GM23248 (cell line): ENCODE measurements around the gene RGS14. TPM values are rescaled to one million over a fixed set of nuclear protein-coding genes. Genes with fewer than 3 reads are reported as not detected.
"Not testable (repeated sequence)": the region's sequence is repeated elsewhere in the genome, so short reads cannot be mapped to it uniquely, and the experiment has no call there.

ENCODE experiments used
- DNase-seq: peaks from one replicate; pipeline ENCODE4 v3.0.0-alpha.2; 2015
- H2AFZ ChIP-seq: fragments of 200-600 bp; sonication (generic); 2 replicates; pipeline ENCODE4 v1.6.1; 2016; ENCODE audit warnings: antibody characterized with exemption
- H3F3A ChIP-seq: fragments of 200-600 bp; sonication (generic); 2 replicates; pipeline ENCODE4 v1.6.1; 2016; ENCODE audit warnings: mild to moderate bottlenecking, antibody characterized with exemption, mixed run types; ENCODE audit not compliant: insufficient read depth
- H3K27ac ChIP-seq: fragments of 200-600 bp; sonication (generic); 2 replicates; pipeline ENCODE4 v1.5.1; 2016; ENCODE audit warnings: mild to moderate bottlenecking
- H3K27me3 ChIP-seq: fragments of 200-600 bp; sonication (generic); replicated peaks from 2 replicates; pipeline ENCODE4 v1.6.1; 2016; ENCODE audit warnings: mild to moderate bottlenecking; ENCODE audit not compliant: insufficient read depth
- H3K36me3 ChIP-seq: fragments of 200-600 bp; sonication (generic); 2 replicates; pipeline ENCODE4 v1.6.1; 2016; ENCODE audit warnings: low read depth, mild to moderate bottlenecking
- H3K4me1 ChIP-seq: fragments of 200-600 bp; sonication (generic); 2 replicates; pipeline ENCODE4 v1.6.1; 2016; ENCODE audit warnings: mild to moderate bottlenecking; ENCODE audit not compliant: insufficient read depth
- H3K4me2 ChIP-seq: fragments of 200-600 bp; sonication (generic); one replicate; pipeline ENCODE4 v1.6.1; 2016; ENCODE audit warnings: mild to moderate bottlenecking; ENCODE audit not compliant: unreplicated experiment
- H3K4me3 ChIP-seq: fragments of 200-600 bp; sonication (generic); 2 replicates; pipeline ENCODE4 v1.5.1; 2016; ENCODE audit warnings: mild to moderate bottlenecking
- H3K79me2 ChIP-seq: fragments of 200-600 bp; sonication (generic); 2 replicates; pipeline ENCODE4 v1.6.1; 2016; ENCODE audit warnings: mild to moderate bottlenecking; ENCODE audit not compliant: insufficient read depth
- H3K9ac ChIP-seq: fragments of 200-600 bp; sonication (generic); 2 replicates; pipeline ENCODE4 v1.6.1; 2016; ENCODE audit warnings: mild to moderate bottlenecking
- H3K9me2 ChIP-seq: fragments of 200-600 bp; sonication (generic); 2 replicates; pipeline ENCODE4 v1.6.1; 2016; ENCODE audit warnings: mixed run types, mild to moderate bottlenecking, moderate library complexity; ENCODE audit not compliant: insufficient read depth
- H3K9me3 ChIP-seq: fragments of 200-600 bp; sonication (generic); one replicate; pipeline ENCODE4 v1.6.1; 2017; ENCODE audit warnings: low read depth
- H4K20me1 ChIP-seq: fragments of 200-600 bp; sonication (generic); 2 replicates; pipeline ENCODE4 v1.6.0; 2016; ENCODE audit not compliant: insufficient read depth
- EZH2 ChIP-seq: fragments of 200-600 bp; sonication (generic); IDR thresholded peaks from 2 replicates; pipeline ENCODE4 v1.6.1; 2018; ENCODE audit warnings: antibody characterized with exemption, mild to moderate bottlenecking; ENCODE audit not compliant: insufficient read depth, poor library complexity, severe bottlenecking
- EZH2phosphoT487 ChIP-seq: fragments of 200-600 bp; sonication (generic); IDR thresholded peaks from 2 replicates; pipeline ENCODE4 v1.6.1; 2018; ENCODE audit warnings: antibody characterized with exemption, moderate library complexity, mild to moderate bottlenecking, low read depth; ENCODE audit not compliant: insufficient read depth
- WGBS, 2 experiments: methylation state at CpG; one replicate each; pipeline ENCODE4 v1.1.6; 2015 to 2017; ENCODE audit warnings: low lambda C conversion rate in 2 of 2, low coverage in 1 of 2; ENCODE audit errors: missing lambda C conversion rate in 2 of 2; 5-methylcytosine and 5-hydroxymethylcytosine counted together
- in situ Hi-C: fragments of 300-500 bp; cut with MboI; formaldehyde crosslinking; loops from 2 replicates; pipeline ENCODE4 v1.15.0; 2020
- polyA plus RNA-seq: library from polyadenylated mRNA; unstranded; fragments of >200 nt; fragmentation: Nextera tagmentation; extraction: Ambion mirVana; gene quantifications from 2 replicates; pipeline ENCODE4 v1.2.1, GENCODE V29; 2016
- total RNA-seq: library from RNA; depleted of rRNA; stranded (reverse); fragments of >200 nt; shearing (Covaris generic); gene quantifications from 2 replicates; pipeline ENCODE4 v1.2.3, GENCODE V29; 2014

Gene RGS14
- total and polyA plus RNA-seq, 2 experiments from 2014 or later = 2.5 to 6.4 TPM

GRCh38 chr5:177373806-177374205, 16.1 kb downstream of the RGS14 start:
- no peak overlapping the region for H3K9ac ChIP-seq

GRCh38 chr5:177374211-177374610, 16.5 kb downstream of the RGS14 start:
- peaks cover 3% of the 10 kb centered on the region; the same call in 1 of the 2 replicates for H3F3A ChIP-seq
- no peaks in the 10 kb centered on the region for H4K20me1 ChIP-seq
- H3K4me3 ChIP-seq = no peak overlapping the region
- no peaks in the 10 kb centered on the region for H3K9me3 ChIP-seq
- H3K4me2 ChIP-seq = no peak overlapping the region
- H3K4me1 ChIP-seq = no peaks in the 10 kb centered on the region
- 49% methylated on average over 5 of the region's 5 CpGs for WGBS, 2 experiments
- H3K36me3 ChIP-seq = no peaks in the 10 kb centered on the region
- no peak overlapping the region for H3K9ac ChIP-seq
- no peak for DNase-seq
- no peak for TF ChIP-seq EZH2
- no peak for TF ChIP-seq EZH2phosphoT487
- no peaks in the 10 kb centered on the region for H3K27me3 ChIP-seq
- no peaks in the 10 kb centered on the region for H3K79me2 ChIP-seq
- no peak overlapping the region for H3K27ac ChIP-seq
- no peaks in the 10 kb centered on the region for H3K9me2 ChIP-seq
- in situ Hi-C loops = no loop called here
- no peak overlapping the region for H2AFZ ChIP-seq

More at GRCh38 chr5:177373806-177374205, 16.1 kb downstream of the RGS14 start:
- no peaks in the 10 kb centered on the region for H4K20me1 ChIP-seq
- no peaks in the 10 kb centered on the region for H3K4me1 ChIP-seq
- no peak overlapping the region for H2AFZ ChIP-seq
- TF ChIP-seq EZH2 (no peak), EZH2phosphoT487 (no peak)
- no peak overlapping the region for H3K4me2 ChIP-seq
- in situ Hi-C loops = no loop called here
- no peaks in the 10 kb centered on the region for H3K36me3 ChIP-seq
- H3K27me3 ChIP-seq = no peaks in the 10 kb centered on the region
- no peak overlapping the region for H3K27ac ChIP-seq
- no peak overlapping the region for H3K4me3 ChIP-seq
- H3K9me2 ChIP-seq = no peaks in the 10 kb centered on the region
- no peaks in the 10 kb centered on the region for H3F3A ChIP-seq
- no peaks in the 10 kb centered on the region for H3K79me2 ChIP-seq
- WGBS, 2 experiments = 49 to 63% methylated on average over 6 of the region's 6 CpGs
- DNase-seq = no peak
- no peaks in the 10 kb centered on the region for H3K9me3 ChIP-seq

- H3K36me3 ChIP-seq, H3K9me3 ChIP-seq, H3K27ac ChIP-seq, H3K9ac ChIP-seq, H3K4me2 ChIP-seq, H2AFZ ChIP-seq, H3K4me1 ChIP-seq, in situ Hi-C loops, H3F3A ChIP-seq, DNase-seq, H4K20me1 ChIP-seq, H3K79me2 ChIP-seq, H3K9me2 ChIP-seq, H3K4me3 ChIP-seq, H3K27me3 ChIP-seq: not testable (repeated sequence)
- 53 to 57% methylated on average over 5 of the region's 5 CpGs for WGBS, 2 experiments
Observed at GRCh38 chr5:177375516-177375915, 17.8 kb downstream of the RGS14 start.

DNA sequence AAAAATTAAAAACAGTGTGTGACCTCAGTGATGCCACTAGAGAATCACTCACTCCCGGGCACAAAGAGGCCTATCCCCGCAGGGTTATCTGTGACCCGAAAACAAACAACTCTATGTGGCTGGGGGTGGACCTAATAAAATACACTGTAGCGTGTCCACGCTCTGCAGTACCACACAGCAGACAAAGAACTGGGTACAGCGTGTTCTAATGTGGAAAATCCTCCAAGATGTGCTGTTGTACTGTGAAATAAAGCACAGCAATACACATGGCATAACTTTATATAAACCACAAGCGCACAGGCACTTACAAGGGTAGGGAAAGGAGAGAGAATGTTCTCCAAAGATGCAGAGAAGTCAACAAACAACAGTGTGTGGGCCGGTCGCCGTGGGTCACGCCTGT, 18.4 kb downstream of the RGS14 start:
- Histone ChIP-seq H3K9me2 (no peaks in the 10 kb centered on the region), H3K27ac (no peak overlapping the region), H3K4me1 (no peaks in the 10 kb centered on the region), H3K9ac (no peak overlapping the region), H3F3A (peaks cover 4% of the 10 kb centered on the region; the same call in 1 of the 2 replicates), H3K4me3 (no peak overlapping the region), H3K4me2 (no peak overlapping the region), H4K20me1 (no peaks in the 10 kb centered on the region), H3K27me3 (no peaks in the 10 kb centered on the region), H2AFZ (no peak overlapping the region), H3K36me3 (no peaks in the 10 kb centered on the region), H3K79me2 (no peaks in the 10 kb centered on the region), H3K9me3 (no peaks in the 10 kb centered on the region)
- no peak for DNase-seq
- no peak for TF ChIP-seq EZH2
- no peak for TF ChIP-seq EZH2phosphoT487
- 79 to 81% methylated on average over 11 of the region's 11 CpGs for WGBS, 2 experiments
- in situ Hi-C loops = no loop called here
